ENCODE results near the gene EMP1.

Gene EMP1

GRCh38 chr12:13173012-13173932 is 23.3 kb upstream of the EMP1 start:
- DNase-seq (ENCODE audit: low read depth in 2 of 2): peak in 1 of 2 donors; percentile 36

- no peak for DNase-seq (ENCODE audit: low read depth in 2 of 2)
Measured at GRCh38 chr12:13175499-13175898, 21.0 kb upstream of the EMP1 start.

- no peak for DNase-seq (ENCODE audit: low read depth in 2 of 2)
Measured at GRCh38 chr12:13176256-13176655, 20.3 kb upstream of the EMP1 start.

- DNase-seq (ENCODE audit: low read depth in 2 of 2): no peak
Measured at GRCh38 chr12:13177373-13177772, 19.2 kb upstream of the EMP1 start.

GRCh38 chr12:13177906-13178305 is 18.6 kb upstream of the EMP1 start:
- no peak for DNase-seq (ENCODE audit: low read depth in 2 of 2)

GRCh38 chr12:13178568-13179210 is 17.8 kb upstream of the EMP1 start:
- no peak for DNase-seq (ENCODE audit: low read depth in 2 of 2)

GRCh38 chr12:13179211-13180074 is 17.1 kb upstream of the EMP1 start:
- peak; percentile 59 to 63 for DNase-seq (ENCODE audit: low read depth in 2 of 2)

- DNase-seq (ENCODE audit: low read depth in 2 of 2): no peak
Measured at GRCh38 chr12:13181375-13182070, 15.0 kb upstream of the EMP1 start.

GRCh38 chr12:13182881-13183280 is 13.6 kb upstream of the EMP1 start:
- no peak for DNase-seq (ENCODE audit: low read depth in 2 of 2)

GRCh38 chr12:13183620-13184019 is 12.9 kb upstream of the EMP1 start:
- DNase-seq (ENCODE audit: low read depth in 2 of 2): no peak

- no peak for DNase-seq (ENCODE audit: low read depth in 2 of 2)
Measured at GRCh38 chr12:13186302-13186701, 10.2 kb upstream of the EMP1 start.

- DNase-seq (ENCODE audit: low read depth in 2 of 2): no peak
Measured at GRCh38 chr12:13187399-13187798, 9.1 kb upstream of the EMP1 start.

- no peak for DNase-seq (ENCODE audit: low read depth in 2 of 2)
Measured at GRCh38 chr12:13189264-13189663, 7.3 kb upstream of the EMP1 start.

- no peak for DNase-seq (ENCODE audit: low read depth in 2 of 2)
Measured at GRCh38 chr12:13190275-13190674, 6.3 kb upstream of the EMP1 start.

- no peak for DNase-seq (ENCODE audit: low read depth in 2 of 2)
Measured at GRCh38 chr12:13192719-13193118, 3.8 kb upstream of the EMP1 start.

- DNase-seq (ENCODE audit: low read depth in 2 of 2): no peak
Measured at GRCh38 chr12:13193505-13194231, 2.9 kb upstream of the EMP1 start.

- DNase-seq (ENCODE audit: low read depth in 2 of 2): no peak
Measured at GRCh38 chr12:13194401-13195110, 2.0 kb upstream of the EMP1 start.

GRCh38 chr12:13195250-13195649 is 1.3 kb upstream of the EMP1 start:
- no peak for DNase-seq (ENCODE audit: low read depth in 2 of 2)

- no peak for DNase-seq (ENCODE audit: low read depth in 2 of 2)
Measured at GRCh38 chr12:13195785-13196129, 769 bp upstream of the EMP1 start.

GRCh38 chr12:13197032-13197431 is 506 bp downstream of the EMP1 start:
- DNase-seq (ENCODE audit: low read depth in 2 of 2): no peak

Measured in stimulated activated CD8-positive, alpha-beta memory T cell treated with anti-CD3 and anti-CD28 coated beads, Interleukin-15, amount 100 ng/mL, for 48 hours (primary cell).